Hematopoietic multipotent progenitor cell treated with erythropoietin and hydrocortisone succinate and interleukin-3 and kit ligand, for 4 days (in vitro differentiated cells): ENCODE measurements around the gene SLC27A1.
"Not testable (repeated sequence)": the region's sequence is repeated elsewhere in the genome, so short reads cannot be mapped to it uniquely, and the experiment has no call there.

Experiments
- DNase-seq: peaks from one replicate; pipeline ENCODE4 v3.0.0-alpha.2; 2015

The SLC27A1 gene

GRCh38 chr19:17487284-17488121 is 17.2 kb downstream of the SLC27A1 start:
- no peak for DNase-seq

GRCh38 chr19:17488593-17489391 is 18.5 kb downstream of the SLC27A1 start:
- DNase-seq, result peak; percentile 97

GRCh38 chr19:17489392-17490030 is 19.2 kb downstream of the SLC27A1 start:
- DNase-seq, result no peak

DNA sequence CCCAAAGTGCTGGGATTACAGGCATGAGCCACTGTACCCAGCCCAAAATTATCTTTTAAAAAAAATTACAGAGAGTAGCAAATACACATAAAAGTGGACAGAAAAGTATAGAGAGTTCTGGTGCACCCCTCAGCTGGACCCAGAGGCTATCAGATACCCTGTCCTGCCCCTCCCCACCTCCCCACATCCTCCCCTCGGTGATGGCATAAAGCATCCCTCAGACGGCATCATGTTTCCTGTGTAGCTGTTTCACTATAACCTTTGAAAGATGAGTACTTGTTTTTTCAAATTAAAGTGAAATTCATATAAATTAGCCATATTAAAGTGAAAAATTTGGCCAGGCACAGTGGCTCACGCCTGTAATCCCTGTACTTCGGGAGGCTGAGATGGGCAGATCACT is 20.1 kb downstream of the SLC27A1 start:
- no peak for DNase-seq

GRCh38 chr19:17491287-17491686 is 21.0 kb downstream of the SLC27A1 start:
- no peak for DNase-seq

GRCh38 chr19:17495639-17496296 is 25.4 kb downstream of the SLC27A1 start:
- no peak for DNase-seq

GRCh38 chr19:17496337-17496997 is 26.1 kb downstream of the SLC27A1 start:
- DNase-seq, result peak; percentile 94

- DNase-seq, result no peak
These were observed 26.9 kb downstream of the SLC27A1 start for GRCh38 chr19:17497149-17497798.

GRCh38 chr19:17499025-17499424 is 28.7 kb downstream of the SLC27A1 start:
- not testable (repeated sequence) for DNase-seq

GRCh38 chr19:17499648-17500446 is 29.5 kb downstream of the SLC27A1 start:
- peak; percentile 70 for DNase-seq

- no peak for DNase-seq
These were observed 30.3 kb downstream of the SLC27A1 start for GRCh38 chr19:17500447-17501198.

DNA sequence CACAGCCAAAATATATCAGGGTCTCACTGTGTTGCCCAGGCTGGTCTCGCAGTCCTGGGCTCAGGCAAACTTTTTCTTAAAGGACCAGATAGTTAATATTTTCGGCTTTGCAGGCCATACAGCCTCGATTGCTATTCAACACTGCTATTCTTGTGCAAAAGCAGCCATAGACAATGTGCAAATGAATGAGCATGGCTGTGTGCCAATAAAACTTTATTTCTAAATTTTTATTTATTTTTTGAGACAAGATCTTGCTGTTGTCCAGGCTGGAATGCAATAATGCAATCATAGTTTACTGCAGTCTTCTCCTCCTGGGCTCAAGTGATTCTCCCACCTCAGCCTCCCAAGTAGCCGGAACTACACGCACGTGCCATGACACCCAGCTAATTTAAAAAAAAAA is 32.9 kb downstream of the SLC27A1 start:
- no peak for DNase-seq

DNA sequence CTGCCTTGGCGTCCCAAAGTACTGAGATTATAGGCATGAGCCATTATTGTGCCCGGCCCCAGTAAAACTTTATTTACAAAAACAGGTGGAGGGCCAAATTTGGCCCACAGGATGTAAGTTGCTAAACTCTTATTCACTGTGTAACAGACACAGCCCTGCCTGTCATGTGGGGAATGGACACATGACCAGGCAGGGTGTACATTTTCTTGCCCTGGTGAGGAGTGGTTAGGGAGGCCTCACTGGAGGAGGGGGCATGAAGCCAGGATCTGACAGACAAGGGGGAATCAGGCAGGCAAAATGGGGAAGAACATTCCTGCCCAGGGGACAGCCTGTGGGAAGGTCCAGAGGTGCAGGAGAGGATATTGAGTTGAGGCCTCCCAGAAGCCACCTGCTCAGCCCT is 33.7 kb downstream of the SLC27A1 start:
- DNase-seq, result no peak

GRCh38 chr19:17504456-17504855 is 34.1 kb downstream of the SLC27A1 start:
- DNase-seq, result no peak

DNA sequence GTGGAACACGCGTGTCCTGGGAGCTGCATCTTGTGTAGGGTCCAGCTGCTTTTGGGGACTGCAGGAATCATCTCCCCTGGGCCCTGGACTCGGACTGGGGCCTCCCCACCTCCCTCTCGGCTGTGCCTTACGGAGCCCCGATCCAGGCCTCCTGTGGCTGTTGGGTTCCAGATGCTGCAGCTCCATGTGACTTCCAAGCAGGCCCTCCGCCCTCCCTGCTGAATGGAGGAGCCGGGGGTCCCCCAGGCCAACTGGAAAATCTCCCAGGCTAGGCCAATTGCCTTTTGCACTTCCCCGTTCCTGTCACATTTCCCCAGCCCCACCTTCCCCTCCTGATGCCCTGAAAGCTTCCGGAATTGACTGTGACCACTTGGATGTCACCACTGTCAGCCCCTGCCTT is 34.9 kb downstream of the SLC27A1 start:
- DNase-seq, result no peak

DNA sequence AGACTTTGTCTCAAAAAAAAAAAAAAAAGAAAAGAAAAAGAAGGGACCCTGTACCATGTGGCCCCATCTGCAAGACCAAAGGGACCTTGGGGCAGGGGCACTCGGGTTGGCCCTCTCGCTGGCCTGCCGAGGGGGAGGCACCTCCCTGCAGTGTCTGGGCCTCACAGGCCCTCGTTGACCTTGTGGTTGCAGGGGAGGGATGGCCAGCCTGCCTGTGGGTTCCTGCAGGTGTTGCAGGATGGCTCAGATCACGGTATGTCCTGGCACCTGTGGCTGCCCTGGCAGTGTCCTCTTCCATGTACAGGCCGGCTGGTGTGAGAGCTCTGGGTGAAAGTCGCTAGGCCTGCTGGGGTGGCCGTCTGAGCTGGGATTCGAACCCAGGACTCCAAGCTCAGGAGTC is 36.4 kb downstream of the SLC27A1 start:
- no peak for DNase-seq

DNA sequence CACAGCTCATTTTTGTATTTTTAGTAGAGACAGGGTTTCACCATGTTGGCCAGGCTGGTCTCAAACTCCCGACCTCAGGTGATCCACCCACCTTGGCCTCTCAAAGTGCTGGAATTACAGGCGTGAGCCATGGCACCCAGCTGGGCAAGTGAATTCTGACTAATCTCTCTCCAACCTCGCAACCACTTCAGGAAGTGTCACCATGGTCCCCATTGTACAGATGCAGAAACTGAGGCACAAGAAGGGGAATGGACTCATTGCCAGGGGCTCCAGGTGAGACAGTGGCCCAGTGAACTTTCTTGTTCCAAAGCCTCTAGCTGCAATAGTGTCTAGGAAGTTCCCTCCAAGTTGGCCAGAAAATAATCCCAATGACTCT is 38.2 kb downstream of the SLC27A1 start:
- DNase-seq, result not testable (repeated sequence)

DNA sequence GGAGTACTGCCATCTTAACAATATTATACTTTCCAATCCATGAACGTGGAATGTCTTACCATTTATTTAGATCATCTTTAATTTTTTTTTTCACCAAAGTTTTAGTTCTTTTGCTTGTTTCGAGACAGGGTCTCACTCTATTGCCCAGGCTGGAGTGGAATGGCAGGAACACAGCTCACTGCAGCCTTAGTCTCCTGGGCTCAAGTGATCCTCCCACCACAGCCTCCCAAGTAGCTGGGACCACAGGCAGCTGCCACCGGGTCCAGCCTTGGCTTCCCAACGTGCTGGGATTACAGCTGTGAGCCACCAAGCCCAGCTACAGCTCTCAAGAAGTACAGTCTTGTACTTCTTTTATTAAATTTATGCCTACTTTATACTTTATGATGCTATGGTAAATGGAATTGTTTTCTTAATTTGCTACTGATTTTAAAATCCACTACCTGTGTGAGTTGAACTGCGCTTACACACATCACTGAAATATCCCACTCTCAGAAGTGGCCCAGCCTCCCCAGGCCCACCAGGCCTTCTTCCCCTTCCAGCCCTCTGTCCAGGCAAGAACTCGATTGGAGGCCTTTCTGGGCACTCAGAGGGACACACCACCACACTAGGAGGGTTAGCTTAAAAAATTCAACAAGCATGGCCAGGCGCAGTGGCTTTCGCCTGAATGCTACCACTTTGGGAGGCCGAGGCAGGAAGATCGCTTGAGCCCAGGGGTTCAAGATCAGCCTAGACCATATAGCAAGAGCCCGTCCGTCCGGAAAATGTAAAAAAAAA is 40.1 kb downstream of the SLC27A1 start:
- peak; percentile 31 for DNase-seq
